GM18507 (cell line): ENCODE data around the gene CREBL2.
"Not testable (repeated sequence)": the region's sequence is repeated elsewhere in the genome, so short reads cannot be mapped to it uniquely, and the experiment has no call there.

Source experiments
- DNase-seq: peaks from one replicate; pipeline ENCODE4 v3.0.0; 2011; ENCODE audit warnings: low read depth; ENCODE audit not compliant: insufficient read length; ENCODE audit errors: extremely low spot score
- FAIRE-seq: peaks from 2 replicates; lab custom pipeline; 2011; peaks lifted over from hg19 to GRCh38; lab: Jason Lieb, UNC

Gene CREBL2

GRCh38 chr12:12592930-12593329, 18.7 kb upstream of the CREBL2 start:
- DNase-seq (no peak), FAIRE-seq (no peak)

DNA sequence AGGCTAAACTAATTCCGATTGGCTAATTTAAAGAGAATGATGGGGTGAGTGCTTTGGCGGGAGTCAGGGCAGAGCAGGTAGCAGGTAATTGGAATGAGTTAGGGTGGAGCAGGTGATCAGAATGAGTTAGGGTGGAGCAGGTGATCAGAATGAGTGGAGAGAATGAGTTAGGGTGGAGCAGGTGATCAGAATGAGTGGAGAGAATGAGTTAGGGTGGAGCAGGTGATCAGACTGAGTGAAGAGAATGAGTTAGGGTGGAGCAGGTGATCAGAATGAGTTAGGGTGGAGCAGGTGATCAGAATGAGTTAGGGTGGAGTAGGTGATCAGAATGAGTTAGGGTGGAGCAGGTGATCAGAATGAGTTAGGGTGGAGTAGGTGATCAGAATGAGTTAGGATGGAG, 15.7 kb upstream of the CREBL2 start:
- DNase-seq, FAIRE-seq: not testable (repeated sequence)

- not testable (repeated sequence) for FAIRE-seq, DNase-seq
Measured at GRCh38 chr12:12596598-12596997, 15.1 kb upstream of the CREBL2 start.

GRCh38 chr12:12598864-12599263, 12.8 kb upstream of the CREBL2 start:
- DNase-seq, result no peak
- no peak for FAIRE-seq

DNA sequence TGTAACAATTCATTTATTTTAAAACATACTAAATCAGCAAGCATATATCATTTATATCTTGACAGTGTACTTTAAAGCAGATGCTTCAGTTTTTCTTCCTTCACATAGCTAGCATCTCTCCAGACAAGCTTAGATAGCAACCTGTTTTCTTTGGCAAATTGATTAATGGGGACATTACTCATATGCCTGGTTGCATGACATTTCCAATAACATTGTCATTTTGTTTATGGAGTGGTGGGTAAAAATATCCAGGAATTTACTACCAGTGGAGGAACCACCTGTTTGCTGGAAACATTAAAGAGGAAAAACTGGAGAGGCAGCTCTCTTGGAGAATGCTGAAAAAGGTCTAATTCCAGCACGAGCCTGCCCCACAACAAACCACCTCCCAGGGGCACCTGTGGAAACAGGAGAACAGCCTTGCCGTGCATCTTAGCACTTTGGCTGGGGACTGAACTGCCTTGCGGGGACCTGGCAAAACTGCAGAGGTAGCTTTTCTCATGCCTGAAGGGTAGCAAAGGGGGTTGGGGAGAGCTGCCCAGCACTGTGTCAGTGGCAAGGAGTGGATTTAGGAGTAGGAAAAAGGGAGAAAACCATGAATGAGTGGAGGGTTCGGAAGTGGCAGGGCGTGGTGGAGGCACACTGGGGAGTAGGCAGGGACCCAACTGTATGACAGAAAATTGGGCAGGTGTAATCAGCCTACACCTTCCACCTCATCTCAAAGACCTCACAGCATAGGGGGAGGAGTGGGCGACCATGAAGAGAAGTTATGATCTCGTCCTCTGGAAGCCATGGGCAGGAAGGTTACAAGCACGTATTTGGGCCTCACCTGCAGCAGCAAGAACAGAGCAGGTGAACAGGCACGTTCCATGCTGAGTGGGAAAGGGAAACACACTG, 11.7 kb upstream of the CREBL2 start:
- no peak for DNase-seq
- no peak for FAIRE-seq

- no peak for FAIRE-seq
- DNase-seq, result no peak
Measured at GRCh38 chr12:12600659-12601058, 11.0 kb upstream of the CREBL2 start.

DNA sequence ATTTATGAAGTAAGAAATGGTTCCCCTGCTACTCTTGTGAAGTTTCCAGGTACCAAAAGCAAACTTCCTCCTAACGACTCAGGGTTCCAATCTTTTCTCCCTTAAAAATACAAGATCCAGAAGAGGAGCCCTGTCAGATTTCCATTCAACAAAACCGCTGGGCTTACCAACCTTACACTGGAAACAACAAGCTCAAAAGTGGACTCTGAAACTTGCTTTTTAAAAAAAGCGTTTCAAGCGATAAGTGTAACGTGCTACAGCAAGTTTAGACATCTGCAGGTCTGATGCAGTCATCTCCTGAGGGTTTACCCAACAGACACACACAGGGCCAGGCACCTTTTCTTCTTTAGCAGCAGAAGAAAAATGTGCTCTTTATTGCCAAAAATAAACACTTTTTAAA, 6.9 kb upstream of the CREBL2 start:
- FAIRE-seq, result no peak

GRCh38 chr12:12606781-12607589, 4.7 kb upstream of the CREBL2 start:
- DNase-seq (no peak), FAIRE-seq (peak; percentile 79)

More for the DNA sequence above, 6.9 kb upstream of the CREBL2 start:
- DNase-seq, result no peak

DNA sequence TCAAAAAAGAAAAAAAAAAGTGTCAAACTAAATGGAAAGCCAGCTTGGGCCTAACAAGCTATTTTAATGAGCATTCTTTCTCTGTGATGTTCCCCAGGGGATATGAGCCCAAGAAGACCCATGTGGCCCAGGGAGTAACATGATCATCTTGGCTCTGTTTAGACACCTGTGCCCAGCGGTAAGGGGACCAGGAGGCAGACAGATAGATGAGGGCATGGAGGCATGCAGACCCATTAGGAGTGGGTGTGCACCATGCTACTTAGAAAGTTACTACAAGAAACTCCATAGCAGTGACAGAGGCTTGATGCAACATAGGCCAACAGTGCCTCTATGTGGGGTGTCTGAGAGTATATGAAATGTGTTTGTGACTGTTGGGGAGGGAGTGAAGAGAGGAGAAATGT, 3.1 kb upstream of the CREBL2 start:
- FAIRE-seq, result peak; percentile 56

DNA sequence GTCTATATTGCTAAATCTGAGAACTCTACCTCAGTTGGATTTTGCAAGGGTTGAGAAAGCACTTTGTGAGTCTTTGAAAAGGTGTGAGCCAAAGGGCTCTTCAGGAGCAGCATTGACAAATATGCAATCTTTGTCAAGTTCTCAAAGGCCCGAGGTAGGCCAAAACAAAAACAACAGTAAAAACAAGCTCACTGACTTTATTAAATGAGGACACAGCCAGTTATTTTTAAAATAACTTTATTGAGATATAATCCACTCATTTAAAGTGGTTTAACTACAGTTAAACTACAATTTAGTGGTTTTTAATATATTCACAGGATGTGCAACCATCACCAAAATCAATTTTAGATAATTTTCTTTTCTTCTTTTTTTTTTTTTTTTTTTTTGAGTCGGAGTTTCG, 2.0 kb upstream of the CREBL2 start:
- FAIRE-seq, result no peak
- DNase-seq, result no peak

More for the DNA sequence above, 3.1 kb upstream of the CREBL2 start:
- DNase-seq, result no peak

- FAIRE-seq (no peak), DNase-seq (no peak)
Measured at GRCh38 chr12:12610711-12611110, 965 bp upstream of the CREBL2 start.

DNA sequence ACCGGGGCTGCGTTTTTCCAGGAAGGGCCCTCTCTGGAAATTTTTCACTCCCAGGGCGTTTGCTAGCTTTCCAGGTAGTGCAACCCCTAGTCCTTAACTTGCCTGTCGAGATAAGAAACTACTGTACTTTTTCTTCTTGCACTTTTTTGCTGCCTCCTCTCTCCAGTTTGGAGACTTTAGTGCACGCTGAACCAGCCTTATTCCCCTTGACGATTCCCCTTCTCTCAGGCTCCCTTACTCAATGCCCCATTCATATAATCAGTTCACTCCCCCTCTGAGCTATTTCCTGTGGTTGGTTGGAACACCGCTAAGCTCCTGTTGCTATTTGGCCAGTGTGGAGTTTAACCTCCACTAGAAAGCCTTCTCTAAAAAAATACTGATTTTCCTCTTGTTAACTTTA, 682 bp downstream of the CREBL2 start:
- FAIRE-seq, result no peak

DNA sequence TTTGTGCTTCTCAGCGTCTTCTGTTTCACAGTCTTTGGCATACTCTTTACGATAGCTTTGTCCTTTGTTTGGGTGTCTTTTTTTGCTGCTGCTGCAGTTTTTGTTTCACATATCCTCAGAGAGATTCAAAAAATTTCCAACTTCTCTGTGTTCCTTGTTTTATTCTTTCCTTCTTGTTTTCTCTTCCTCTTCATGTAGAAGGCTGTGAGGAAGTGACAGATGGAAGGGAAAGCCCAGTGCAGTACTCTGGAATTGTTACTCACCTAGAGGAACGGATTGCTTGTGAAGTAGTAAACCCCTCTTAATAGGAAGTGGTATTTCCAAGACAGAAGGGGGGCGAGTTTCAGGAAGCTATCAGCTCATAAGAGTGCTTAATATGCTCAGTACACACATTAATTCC, 1.7 kb downstream of the CREBL2 start:
- FAIRE-seq (no peak), DNase-seq (no peak)

More for the DNA sequence above, 682 bp downstream of the CREBL2 start:
- DNase-seq, result no peak

GRCh38 chr12:12614342-12614741, 2.7 kb downstream of the CREBL2 start:
- no peak for DNase-seq
- no peak for FAIRE-seq

GRCh38 chr12:12616512-12617310, 5.0 kb downstream of the CREBL2 start:
- DNase-seq (no peak), FAIRE-seq (no peak)

GRCh38 chr12:12618064-12618463, 6.4 kb downstream of the CREBL2 start:
- not testable (repeated sequence) for FAIRE-seq, DNase-seq

DNA sequence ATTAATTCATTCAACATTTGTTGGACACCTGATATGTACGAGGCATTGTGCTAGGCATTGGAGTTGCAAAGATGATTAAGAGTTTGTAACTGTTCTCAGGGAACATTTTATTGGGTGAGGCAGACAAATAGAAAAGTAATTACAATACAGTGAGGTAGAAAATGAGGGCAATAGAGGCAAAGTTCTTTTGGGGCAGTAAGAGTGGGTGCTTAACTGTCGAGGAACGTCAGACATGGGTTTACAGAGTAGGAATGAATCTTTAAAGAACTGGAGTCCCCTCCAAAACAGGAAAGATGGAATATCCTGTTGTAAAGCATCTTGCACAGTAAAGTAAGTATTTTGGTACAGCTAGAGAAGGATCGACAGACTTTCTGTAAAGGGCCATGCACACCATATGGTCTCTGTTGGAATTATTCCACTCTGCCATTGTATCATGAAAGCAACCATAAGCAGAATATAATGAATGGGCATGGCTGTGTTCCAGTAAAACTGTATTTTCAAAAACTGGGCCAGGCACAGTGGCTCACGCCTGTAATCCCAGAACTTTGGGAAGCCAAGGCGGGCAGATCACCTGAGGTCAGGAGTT, 9.1 kb downstream of the CREBL2 start:
- no peak for FAIRE-seq
- DNase-seq, result no peak

DNA sequence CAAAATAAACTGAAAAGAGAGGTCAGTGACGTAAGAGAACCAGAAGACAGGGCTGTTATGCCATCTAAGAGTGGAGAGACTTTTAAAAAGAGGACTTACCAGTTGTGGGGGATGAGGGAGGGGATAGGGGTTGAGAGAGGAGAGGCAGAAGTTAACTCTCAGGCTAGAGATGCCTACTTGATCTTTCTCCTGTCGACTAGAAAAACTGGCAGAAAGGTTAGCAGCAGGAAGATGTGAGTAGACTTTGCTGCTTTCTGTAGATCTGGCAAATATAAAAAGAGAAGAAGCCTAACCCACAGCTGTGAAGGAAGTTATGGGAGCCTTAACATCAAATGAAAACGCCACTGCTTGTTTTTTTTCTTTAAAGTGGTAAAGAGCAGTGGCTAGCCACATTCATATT, 10.7 kb downstream of the CREBL2 start:
- FAIRE-seq (no peak), DNase-seq (no peak)

- DNase-seq (no peak), FAIRE-seq (no peak)
Measured at GRCh38 chr12:12624498-12624992, 12.9 kb downstream of the CREBL2 start.
